CD4-positive, alpha-beta T cell treated with Interleukin-12 subunit alpha and Interleukin-12 subunit beta, for 1 hour (primary cell): ENCODE measurements around the gene GALNTL6.

Source experiments
- DNase-seq: peaks from one replicate; pipeline ENCODE4 v3.0.0-alpha.2; 2020

Gene GALNTL6

DNA sequence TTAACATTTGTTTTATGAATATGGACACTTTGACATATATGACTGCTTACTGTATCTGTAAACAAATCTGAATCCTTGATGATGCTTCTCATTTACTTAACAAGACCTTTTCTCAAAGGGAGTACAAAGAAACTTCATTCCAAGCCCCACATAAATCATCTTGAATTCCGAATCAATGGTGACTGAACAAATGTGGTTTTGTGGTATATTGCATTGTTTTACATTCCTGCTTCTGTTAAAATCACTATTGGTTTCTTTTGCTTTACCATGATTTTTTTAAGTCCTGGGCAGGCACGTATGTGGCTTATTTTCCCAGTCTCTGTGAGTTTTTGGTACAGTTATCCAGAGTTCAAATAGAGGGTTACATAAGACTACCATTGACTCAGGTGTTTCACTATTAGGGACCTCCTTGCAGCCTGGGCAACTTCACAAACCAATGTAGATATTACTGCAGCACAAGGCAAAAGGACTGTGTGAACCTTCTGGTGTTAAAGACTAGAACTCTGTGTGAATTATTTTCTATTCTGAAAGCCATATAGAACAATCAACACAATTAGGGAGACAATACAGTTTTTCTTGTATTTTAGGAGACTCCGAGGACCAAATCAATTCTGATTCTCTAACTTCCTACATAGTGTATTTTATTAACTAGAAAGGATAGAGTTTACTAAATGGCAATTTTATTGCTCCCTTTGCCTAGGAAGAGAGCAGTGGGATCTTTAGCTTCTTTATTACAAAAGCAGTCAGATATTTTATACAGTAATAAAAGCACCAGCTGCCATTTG, 196.4 kb downstream of the GALNTL6 start:
- DNase-seq = no peak

DNA sequence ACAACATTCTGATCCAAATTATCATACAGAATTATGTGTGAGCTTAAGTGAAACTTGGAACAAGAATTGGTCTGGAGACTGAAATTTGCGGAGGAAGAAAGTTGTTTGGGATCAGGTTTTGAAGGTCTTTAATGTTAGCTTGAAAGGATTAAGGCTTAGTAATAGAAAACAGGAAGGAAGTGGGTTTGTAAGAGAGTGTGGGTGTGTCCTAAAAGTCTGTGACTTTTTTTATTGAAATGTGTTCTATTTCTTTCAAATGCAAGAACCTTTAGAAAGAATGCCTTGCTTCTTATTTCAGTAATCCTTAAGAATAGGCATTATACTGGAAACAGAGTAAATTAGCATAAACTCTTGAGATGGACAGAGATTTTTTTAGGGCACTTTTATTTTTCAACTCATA, 198.0 kb downstream of the GALNTL6 start:
- DNase-seq = no peak

DNA sequence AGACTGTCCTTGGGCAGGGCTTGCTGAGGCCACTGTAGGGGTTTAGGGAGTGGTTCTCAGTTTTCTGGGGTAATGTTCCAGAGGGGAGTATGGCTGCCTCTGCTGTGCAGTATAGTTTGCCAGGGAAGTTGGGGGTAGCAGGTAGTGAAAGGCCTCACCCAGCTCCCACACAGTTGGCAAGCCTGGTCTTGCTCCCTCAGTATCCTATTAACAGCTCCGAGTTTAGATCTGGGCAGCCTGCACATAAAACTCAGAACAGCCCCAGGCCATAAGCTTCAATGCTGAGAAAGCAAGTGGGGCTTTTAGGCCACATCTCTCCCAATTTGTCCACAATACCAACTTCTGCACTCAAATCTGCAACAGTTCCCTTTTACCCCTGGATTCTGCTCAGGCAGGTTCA, 205.2 kb downstream of the GALNTL6 start:
- DNase-seq = no peak

DNA sequence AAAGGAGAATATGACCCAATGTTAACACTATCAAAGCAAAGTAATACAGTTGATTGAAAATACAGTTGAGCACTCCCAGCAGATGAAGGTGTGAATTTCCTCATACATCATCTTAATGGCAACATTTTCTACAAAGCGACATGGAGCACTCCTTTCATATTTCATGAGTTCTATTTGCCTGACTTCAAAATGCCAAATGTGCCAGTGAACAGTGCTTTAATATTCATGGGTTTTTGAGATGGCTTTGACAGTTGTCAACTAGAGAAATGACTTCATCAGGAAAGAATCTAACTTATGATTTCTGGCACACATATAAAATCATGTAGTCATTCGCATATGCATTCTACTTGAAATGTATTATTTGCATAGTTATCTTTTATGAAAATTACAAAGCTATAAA, 222.4 kb downstream of the GALNTL6 start:
- DNase-seq = no peak

- no peak for DNase-seq
Measured at GRCh38 chr4:172040766-172041165, 227.6 kb downstream of the GALNTL6 start.

DNA sequence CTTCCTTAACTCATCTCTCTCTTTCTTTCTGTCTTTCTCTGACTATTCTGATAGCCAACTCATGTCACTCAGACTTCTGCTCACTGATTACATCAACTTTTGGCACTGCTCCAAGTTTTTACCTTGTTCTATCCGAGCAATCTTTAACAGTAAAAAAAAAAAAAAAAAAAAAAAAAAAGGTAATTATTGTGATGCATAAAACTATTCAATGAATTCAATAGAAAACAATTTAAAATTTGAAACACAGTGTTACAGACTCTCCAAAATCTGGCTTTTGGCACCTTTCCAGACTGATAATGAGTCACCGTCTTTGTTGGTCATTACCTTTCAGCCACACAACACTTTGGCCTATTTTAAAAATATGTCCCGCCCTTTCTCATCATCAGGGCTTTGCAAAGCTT, 229.5 kb downstream of the GALNTL6 start:
- DNase-seq = no peak

GRCh38 chr4:172045981-172046380, 232.8 kb downstream of the GALNTL6 start:
- DNase-seq = no peak

GRCh38 chr4:172048666-172049065, 235.5 kb downstream of the GALNTL6 start:
- DNase-seq = no peak

GRCh38 chr4:172050911-172051310, 237.7 kb downstream of the GALNTL6 start:
- no peak for DNase-seq

- DNase-seq = no peak
Measured at GRCh38 chr4:172055046-172055445, 241.8 kb downstream of the GALNTL6 start.

DNA sequence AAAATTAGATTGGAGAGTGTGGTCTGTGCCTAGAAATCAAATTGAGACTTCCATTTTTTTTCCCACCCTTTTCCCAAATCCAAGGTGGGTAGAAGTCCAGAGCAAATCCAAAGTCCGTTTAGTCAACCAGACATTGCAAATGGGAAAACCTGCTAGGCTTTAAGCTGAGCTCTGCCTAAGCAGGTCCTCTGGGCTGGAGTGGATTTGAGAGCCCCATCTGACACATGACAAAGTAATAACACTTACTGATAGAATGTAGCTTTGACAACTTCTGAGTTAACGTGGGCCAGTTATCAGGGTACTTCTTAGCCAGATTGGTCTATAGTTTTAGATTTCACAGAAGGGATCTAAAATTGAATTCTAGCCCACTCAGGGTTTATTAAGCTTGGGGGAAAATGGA, 242.3 kb downstream of the GALNTL6 start:
- DNase-seq = no peak

DNA sequence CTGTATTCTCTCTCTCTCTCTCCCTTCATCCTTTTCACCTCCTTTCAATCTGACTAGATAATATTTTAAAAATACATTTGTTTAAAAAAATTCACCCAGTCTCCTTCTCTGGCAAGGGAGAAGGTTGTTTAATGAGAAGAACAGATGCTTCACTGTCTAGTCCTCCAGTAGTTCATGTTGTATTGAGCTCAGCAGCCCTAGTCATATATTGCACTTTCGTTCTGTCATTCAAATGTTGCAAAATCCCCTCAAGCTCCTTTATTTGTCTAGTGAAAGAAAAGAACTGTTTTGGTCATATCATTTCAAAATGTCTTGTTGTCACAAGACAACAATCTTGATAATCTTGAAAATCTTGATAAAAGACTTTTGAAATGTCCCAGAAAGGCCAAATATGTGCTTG, 248.0 kb downstream of the GALNTL6 start:
- no peak for DNase-seq

DNA sequence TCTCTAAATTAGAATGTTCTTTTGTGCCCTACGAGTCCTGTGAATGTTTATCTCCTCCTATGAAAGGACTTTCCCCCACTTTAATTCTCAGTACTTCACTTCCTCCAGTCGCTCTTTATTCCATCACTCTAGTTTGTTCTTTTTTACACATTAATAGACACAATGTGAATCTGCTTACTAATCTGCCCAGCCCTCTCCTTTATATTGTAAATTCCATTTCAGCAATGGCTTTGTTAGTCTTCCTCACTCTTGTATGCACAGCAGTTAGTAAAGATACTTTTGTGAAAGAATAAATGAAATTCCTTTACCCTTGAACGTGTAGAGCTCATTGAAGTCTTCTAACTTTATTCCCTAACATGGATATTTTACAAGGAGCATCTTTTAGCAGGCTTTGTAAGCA, 255.3 kb downstream of the GALNTL6 start:
- DNase-seq = no peak

DNA sequence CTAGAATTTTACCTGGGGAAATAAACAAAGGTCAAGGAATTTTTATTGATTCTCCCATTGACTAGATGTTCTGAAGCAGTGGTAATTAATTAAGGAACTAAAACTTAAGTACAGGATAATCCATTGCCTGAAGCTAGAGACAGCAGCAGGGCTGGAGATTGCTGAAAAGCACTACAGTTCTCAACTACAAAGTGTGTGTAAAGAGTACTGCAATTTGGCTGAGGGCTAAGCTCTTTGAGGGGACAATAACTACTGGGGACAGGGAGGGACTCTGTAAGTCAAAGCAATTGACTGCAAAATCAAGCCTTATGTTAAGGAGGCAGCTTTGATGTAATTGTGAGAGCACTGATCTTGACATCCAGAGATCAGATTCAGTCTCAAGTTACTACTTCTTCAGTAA, 260.4 kb downstream of the GALNTL6 start:
- DNase-seq = no peak

- DNase-seq = no peak
Measured at GRCh38 chr4:172083272-172083671, 270.1 kb downstream of the GALNTL6 start.

DNA sequence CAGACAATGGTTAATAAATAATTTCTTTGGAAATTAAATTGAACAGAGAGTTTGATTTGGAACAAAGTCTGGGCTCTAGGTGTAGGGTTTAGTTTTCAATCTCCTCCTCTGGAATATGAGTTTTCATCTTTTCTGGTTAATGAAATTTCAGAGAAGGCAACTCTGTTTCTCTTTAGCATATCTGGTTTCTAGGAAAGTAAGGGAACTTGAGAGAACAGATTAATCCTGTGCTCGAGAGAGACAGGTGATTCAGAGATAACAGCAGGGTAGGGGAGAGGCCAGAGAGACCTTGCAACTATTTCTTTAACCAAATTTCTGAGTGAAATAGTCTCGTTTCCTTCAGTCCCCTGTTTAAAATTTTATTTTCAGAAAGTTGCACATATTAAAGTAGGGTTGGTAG, 275.4 kb downstream of the GALNTL6 start:
- DNase-seq = no peak

DNA sequence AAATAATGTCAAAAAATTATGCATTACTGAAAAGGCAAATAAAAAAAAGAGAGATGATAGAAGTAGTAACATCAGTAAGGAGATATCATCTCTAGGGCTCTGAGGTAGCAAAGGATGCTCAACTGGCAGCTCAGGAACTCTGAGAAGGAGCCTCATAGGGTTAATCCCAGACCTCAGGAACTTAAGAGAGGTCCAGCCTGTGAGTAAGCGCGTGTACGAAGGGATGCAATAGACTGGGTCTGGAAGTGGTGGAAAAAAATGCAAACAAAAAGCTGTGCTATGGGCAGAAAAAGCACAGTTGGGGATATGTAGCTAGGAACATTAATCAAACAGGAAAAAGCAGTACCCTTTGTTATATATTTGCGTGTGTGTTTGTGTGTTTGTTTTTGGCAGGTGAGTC, 282.0 kb downstream of the GALNTL6 start:
- no peak for DNase-seq

DNA sequence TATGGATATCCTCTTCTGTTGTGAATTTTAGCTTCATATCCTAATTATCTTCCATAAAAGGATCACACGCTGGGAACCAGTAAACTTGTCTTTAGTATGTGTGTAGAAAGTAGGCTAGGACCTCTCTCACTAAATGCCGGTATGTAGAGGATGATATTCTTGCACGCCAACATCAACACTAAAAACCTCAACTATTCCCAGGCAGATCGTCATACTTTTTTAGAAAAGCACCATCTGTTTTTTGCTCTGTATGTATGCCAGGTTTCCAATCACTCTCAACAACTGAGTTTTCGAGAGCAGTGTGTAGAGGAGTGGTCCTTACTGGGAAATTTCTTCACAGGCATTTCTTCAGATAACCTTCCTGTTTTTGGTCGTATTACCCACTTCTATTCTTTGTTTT, 283.6 kb downstream of the GALNTL6 start:
- DNase-seq = no peak

DNA sequence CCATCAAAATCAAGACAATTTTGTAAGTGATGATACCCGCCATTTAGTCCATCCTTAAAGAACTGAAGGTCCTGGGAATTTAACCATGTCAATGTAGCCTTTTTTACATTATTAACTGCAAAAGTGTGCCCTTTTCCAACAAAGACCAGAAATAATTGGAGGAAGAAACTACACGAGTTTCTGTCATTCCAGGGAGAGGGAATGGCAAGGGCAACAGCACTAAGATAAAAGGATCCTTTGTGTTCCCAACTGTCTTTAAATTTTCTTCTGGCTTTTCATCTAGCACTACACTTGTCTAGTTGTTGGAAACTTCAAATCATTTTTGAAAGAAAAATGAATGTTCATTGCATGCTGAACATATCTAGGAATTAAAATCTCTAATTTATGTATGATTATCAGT, 286.2 kb downstream of the GALNTL6 start:
- no peak for DNase-seq

GRCh38 chr4:172103456-172103855, 290.3 kb downstream of the GALNTL6 start:
- no peak for DNase-seq

GRCh38 chr4:172104539-172104938, 291.3 kb downstream of the GALNTL6 start:
- DNase-seq = no peak

DNA sequence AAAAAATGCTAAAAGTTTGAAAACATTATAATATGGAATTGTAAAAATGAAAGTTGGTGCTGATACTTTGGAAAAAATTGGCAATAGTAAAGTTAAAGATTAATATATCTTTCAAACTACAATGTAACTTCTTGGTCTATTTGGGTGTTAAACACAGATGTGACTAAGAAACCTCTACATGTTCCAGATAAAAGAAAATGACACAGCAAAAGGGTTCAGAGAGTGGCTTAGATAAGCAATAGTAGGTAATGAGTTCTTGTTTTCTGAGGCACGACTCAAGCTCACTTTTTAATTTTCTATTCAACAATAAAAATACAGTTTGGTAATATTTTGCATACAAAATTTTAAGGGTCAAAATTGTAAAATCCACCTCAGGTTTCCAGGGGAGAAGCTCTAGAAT, 292.7 kb downstream of the GALNTL6 start:
- no peak for DNase-seq

- DNase-seq = no peak
Measured at GRCh38 chr4:172109466-172109865, 296.3 kb downstream of the GALNTL6 start.

GRCh38 chr4:172124656-172125308, 311.6 kb downstream of the GALNTL6 start:
- DNase-seq = no peak

- no peak for DNase-seq
Measured at GRCh38 chr4:172125443-172125842, 312.2 kb downstream of the GALNTL6 start.
